NT2/D1 (cell line): Measurements from ENCODE around the gene SPATA46.

ENCODE experiments used
- DNase-seq: peaks from one replicate; pipeline ENCODE4 v3.0.0-alpha.2; 2011; ENCODE audit warnings: low read depth, low spot score
- H3K27me3 ChIP-seq: 2 replicates; pipeline ENCODE4 v1.6.0; 2011; ENCODE audit warnings: mild to moderate bottlenecking; ENCODE audit not compliant: insufficient read length, insufficient read depth
- H3K36me3 ChIP-seq: 2 replicates; pipeline ENCODE4 v1.6.1; 2011; ENCODE audit warnings: mild to moderate bottlenecking, low read length, mixed read lengths; ENCODE audit not compliant: insufficient read depth, insufficient read length
- H3K4me1 ChIP-seq: 2 replicates; pipeline ENCODE4 v1.5.1; 2011; ENCODE audit not compliant: insufficient read depth, insufficient read length
- H3K4me3 ChIP-seq: 2 replicates; pipeline ENCODE4 v1.5.1; 2011; ENCODE audit warnings: low read depth; ENCODE audit not compliant: insufficient read length
- H3K9ac ChIP-seq: 2 replicates; pipeline ENCODE4 v1.6.0; 2011; ENCODE audit warnings: low read depth; ENCODE audit not compliant: insufficient read length
- H3K9me3 ChIP-seq: 2 replicates; pipeline ENCODE4 v1.5.1; 2011; ENCODE audit warnings: mild to moderate bottlenecking, low read length; ENCODE audit not compliant: insufficient read depth
- SUZ12 ChIP-seq: IDR thresholded peaks from 2 replicates; pipeline ENCODE4 v1.6.1; 2011; ENCODE audit not compliant: insufficient read length, insufficient read depth; ENCODE audit errors: extremely low read depth
- YY1 ChIP-seq: IDR thresholded peaks from 2 replicates; pipeline ENCODE4 v1.6.1; 2011; ENCODE audit not compliant: insufficient read length, insufficient read depth
- ZNF274 ChIP-seq: IDR thresholded peaks from 2 replicates; pipeline ENCODE4 v1.6.1; 2011; ENCODE audit warnings: mild to moderate bottlenecking, low read depth, low read length

The SPATA46 gene

GRCh38 chr1:162385702-162386101, 9.0 kb upstream of the SPATA46 start:
- Histone ChIP-seq H3K4me1 (peaks cover 21% of the 10 kb centered on the region), H3K9ac (no peak overlapping the region), H3K27me3 (no peaks in the 10 kb centered on the region), H3K36me3 (peaks cover 16% of the 10 kb centered on the region), H3K4me3 (no peak overlapping the region), H3K9me3 (no peaks in the 10 kb centered on the region)
- TF ChIP-seq ZNF274, result no peak
- DNase-seq, result no peak

GRCh38 chr1:162385280-162385623, 8.6 kb upstream of the SPATA46 start:
- DNase-seq, result no peak
- TF ChIP-seq YY1 (no peak), ZNF274 (no peak), SUZ12 (no peak)
- Histone ChIP-seq H3K9me3 (no peaks in the 10 kb centered on the region), H3K4me1 (peaks cover 21% of the 10 kb centered on the region), H3K36me3 (peaks cover 16% of the 10 kb centered on the region), H3K9ac (no peak overlapping the region), H3K4me3 (no peak overlapping the region), H3K27me3 (no peaks in the 10 kb centered on the region)

- no peak overlapping the region for H3K9ac ChIP-seq
- TF ChIP-seq YY1 (no peak), SUZ12 (no peak)
These were observed 8.1 kb upstream of the SPATA46 start for GRCh38 chr1:162384601-162385279.

GRCh38 chr1:162384116-162384515, 7.5 kb upstream of the SPATA46 start:
- Histone ChIP-seq H3K9me3 (no peaks in the 10 kb centered on the region), H3K4me3 (no peak overlapping the region), H3K4me1 (peaks cover 16% of the 10 kb centered on the region), H3K27me3 (no peaks in the 10 kb centered on the region), H3K9ac (no peak overlapping the region), H3K36me3 (peaks cover 16% of the 10 kb centered on the region)
- no peak for DNase-seq
- no peak for TF ChIP-seq ZNF274
- no peak for TF ChIP-seq SUZ12
- no peak for TF ChIP-seq YY1

More at GRCh38 chr1:162384601-162385279, 8.1 kb upstream of the SPATA46 start:
- peaks cover 16% of the 10 kb centered on the region for H3K36me3 ChIP-seq
- H3K27me3 ChIP-seq, result no peaks in the 10 kb centered on the region
- peaks cover 17% of the 10 kb centered on the region for H3K4me1 ChIP-seq
- no peak overlapping the region for H3K4me3 ChIP-seq
- no peaks in the 10 kb centered on the region for H3K9me3 ChIP-seq
- DNase-seq, result peak; percentile 32

- DNase-seq, result no peak
- Histone ChIP-seq H3K9ac (no peak overlapping the region), H3K36me3 (peaks cover 16% of the 10 kb centered on the region), H3K9me3 (no peaks in the 10 kb centered on the region), H3K4me1 (peaks cover 16% of the 10 kb centered on the region), H3K4me3 (no peak overlapping the region), H3K27me3 (no peaks in the 10 kb centered on the region)
- TF ChIP-seq YY1 (no peak), SUZ12 (no peak), ZNF274 (no peak)
These were observed 6.9 kb upstream of the SPATA46 start for GRCh38 chr1:162383516-162383915.

- H3K9me3 ChIP-seq, result no peaks in the 10 kb centered on the region
- TF ChIP-seq YY1 (no peak), SUZ12 (no peak), ZNF274 (no peak)
- peaks cover 16% of the 10 kb centered on the region for H3K4me1 ChIP-seq
- H3K4me3 ChIP-seq, result no peak overlapping the region
- peaks cover 16% of the 10 kb centered on the region for H3K36me3 ChIP-seq
- no peak for DNase-seq
- H3K27me3 ChIP-seq, result no peaks in the 10 kb centered on the region
- no peak overlapping the region for H3K9ac ChIP-seq
These were observed 6.4 kb upstream of the SPATA46 start for GRCh38 chr1:162383091-162383490.

- no peak for DNase-seq
- H3K4me1 ChIP-seq, result peaks cover 16% of the 10 kb centered on the region
- no peaks in the 10 kb centered on the region for H3K9me3 ChIP-seq
- TF ChIP-seq SUZ12, result no peak
- no peak for TF ChIP-seq ZNF274
- no peak for TF ChIP-seq YY1
- H3K4me3 ChIP-seq, result no peak overlapping the region
- peaks cover 16% of the 10 kb centered on the region for H3K36me3 ChIP-seq
- H3K27me3 ChIP-seq, result no peaks in the 10 kb centered on the region
- H3K9ac ChIP-seq, result no peak overlapping the region
These were observed 5.5 kb upstream of the SPATA46 start for GRCh38 chr1:162381941-162382750.

- TF ChIP-seq YY1, result no peak
- TF ChIP-seq ZNF274, result no peak
- no peak for TF ChIP-seq SUZ12
- Histone ChIP-seq H3K9me3 (no peaks in the 10 kb centered on the region), H3K4me3 (no peak within 1 kb of the TSS), H3K36me3 (peaks cover 16% of the 10 kb centered on the region), H3K27me3 (no peaks in the 10 kb centered on the region), H3K4me1 (peaks cover 16% of the 10 kb centered on the region), H3K9ac (no peak within 1 kb of the TSS)
- DNase-seq, result no peak
These were observed 4.7 kb upstream of the SPATA46 start, which contains the start of gene C1orf226 for GRCh38 chr1:162381383-162381782. Gene C1orf226, plus strand, starts transcription at chr1:162381728. Its CDS starts 174 bp downstream, at chr1:162381902.
